ENCODE data around the gene B3GAT3. TPM values are rescaled to one million over a fixed set of nuclear protein-coding genes. Genes with fewer than 3 reads are reported as not detected.

B3GAT3 gene
- total RNA-seq, 1 donor = 14.1 TPM

GRCh38 chr11:62649486-62649885 lies 27.7 kb upstream of the B3GAT3 start:
- no peak overlapping the region for H3K4me3 ChIP-seq (ENCODE audit: low read depth, low read length)
- DNase-seq (ENCODE audit: low read depth) = no peak
- TF ChIP-seq CTCF (IDR thresholded peaks at IDR 0.05; ENCODE audit: insufficient read depth, low read length) = no peak

GRCh38 chr11:62648967-62649364 lies 27.2 kb upstream of the B3GAT3 start:
- DNase-seq (ENCODE audit: low read depth) = no peak
- TF ChIP-seq CTCF (IDR thresholded peaks at IDR 0.05; ENCODE audit: insufficient read depth, low read length) = no peak
- no peak overlapping the region for H3K4me3 ChIP-seq (ENCODE audit: low read depth, low read length)

- no peak for TF ChIP-seq CTCF (IDR thresholded peaks at IDR 0.05; ENCODE audit: insufficient read depth, low read length)
- no peak for DNase-seq (ENCODE audit: low read depth)
- no peak overlapping the region for H3K4me3 ChIP-seq (ENCODE audit: low read depth, low read length)
Measured at GRCh38 chr11:62648185-62648966, 26.6 kb upstream of the B3GAT3 start.

DNA sequence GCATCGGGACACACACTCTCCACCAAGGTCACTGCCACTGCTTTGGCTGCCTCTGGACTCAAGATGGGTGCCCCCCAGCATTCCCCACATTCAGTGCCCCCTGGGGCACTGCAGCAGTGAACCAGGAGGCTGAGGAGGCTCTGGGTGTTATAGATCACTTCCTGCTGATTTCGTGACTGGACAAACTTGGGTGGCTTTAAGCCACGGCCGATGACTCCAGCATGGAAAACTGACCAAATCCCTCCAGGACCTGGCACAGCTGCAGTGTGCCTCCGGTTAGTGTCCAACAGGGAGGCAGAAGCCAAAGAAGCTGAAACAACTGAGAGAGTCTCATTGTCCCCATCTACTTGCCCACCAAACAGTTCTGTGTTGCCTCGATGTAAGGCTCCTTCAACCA lies 25.8 kb upstream of the B3GAT3 start:
- TF ChIP-seq CTCF (IDR thresholded peaks at IDR 0.05; ENCODE audit: insufficient read depth, low read length) = no peak
- H3K4me3 ChIP-seq (ENCODE audit: low read depth, low read length) = no peak overlapping the region
- no peak for DNase-seq (ENCODE audit: low read depth)

- DNase-seq (ENCODE audit: low read depth) = no peak
- peak overlapping the region; percentile 32 for H3K4me3 ChIP-seq (ENCODE audit: low read depth, low read length)
- TF ChIP-seq CTCF (IDR thresholded peaks at IDR 0.05; ENCODE audit: insufficient read depth, low read length) = no peak
Measured at GRCh38 chr11:62646825-62647608, 25.2 kb upstream of the B3GAT3 start.

- DNase-seq (ENCODE audit: low read depth) = peak; percentile 96
- TF ChIP-seq CTCF (IDR thresholded peaks at IDR 0.05; ENCODE audit: insufficient read depth, low read length) = no peak
- H3K4me3 ChIP-seq (ENCODE audit: low read depth, low read length) = peak within 1 kb of the TSS; percentile 93
Measured at GRCh38 chr11:62645946-62646824, 24.4 kb upstream of the B3GAT3 start, which contains the start of gene GANAB. GANAB (minus strand) TSS chr11:62646613; CDS start chr11:62646599, 14 bp downstream.
